ENCODE measurements around the gene TMEM229A. TPM values are rescaled to one million over a fixed set of nuclear protein-coding genes. Genes with fewer than 3 reads are reported as not detected.
"Not testable (repeated sequence)": the region's sequence is repeated elsewhere in the genome, so short reads cannot be mapped to it uniquely, and the experiment has no call there.

The TMEM229A gene
- total RNA-seq, 1 donor from 2014 or later = not detected

DNA sequence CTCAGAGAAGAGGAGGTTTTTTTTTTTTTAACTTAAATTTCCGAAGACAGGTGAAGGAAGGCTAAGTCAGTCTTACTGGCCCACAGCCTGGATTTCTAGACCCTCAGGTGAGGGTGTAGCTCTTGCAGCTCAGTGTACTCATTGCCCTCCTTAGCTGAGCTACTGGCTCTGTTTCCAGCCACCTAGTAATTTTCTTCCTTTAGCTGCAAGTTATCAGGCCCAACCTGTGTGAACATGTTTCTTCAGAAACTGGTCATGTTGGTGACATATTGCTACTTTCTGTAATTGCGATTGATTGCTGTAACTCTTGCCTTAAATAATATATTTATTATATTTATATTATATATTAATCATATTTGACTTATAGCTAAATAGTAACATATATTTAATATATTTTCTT lies 10.0 kb upstream of the TMEM229A start:
- no peaks in the 10 kb centered on the region for H3K4me1 Mint-ChIP-seq (ENCODE audit: low read depth, unreplicated experiment)
- H3K9me3 Mint-ChIP-seq (ENCODE audit: unreplicated experiment) = no peaks in the 10 kb centered on the region
- no peak overlapping the region for H3K27ac Mint-ChIP-seq (ENCODE audit: unreplicated experiment)
- H3K27me3 Mint-ChIP-seq (ENCODE audit: unreplicated experiment) = no peaks in the 10 kb centered on the region
- H3K36me3 Mint-ChIP-seq (ENCODE audit: unreplicated experiment) = no peaks in the 10 kb centered on the region
- no peak for DNase-seq
- TF ChIP-seq CTCF (IDR thresholded peaks at IDR 0.05; ENCODE audit: partially characterized antibody, unreplicated experiment) = no peak
- H3K4me3 Mint-ChIP-seq (ENCODE audit: unreplicated experiment) = no peak overlapping the region

GRCh38 chr7:124041439-124041838 lies 8.6 kb upstream of the TMEM229A start:
- DNase-seq = no peak
- Mint-ChIP-seq H3K36me3 (ENCODE audit: unreplicated experiment) (no peaks in the 10 kb centered on the region), H3K27ac (ENCODE audit: unreplicated experiment) (no peak overlapping the region), H3K9me3 (ENCODE audit: unreplicated experiment) (no peaks in the 10 kb centered on the region), H3K27me3 (ENCODE audit: unreplicated experiment) (no peaks in the 10 kb centered on the region), H3K4me3 (ENCODE audit: unreplicated experiment) (no peak overlapping the region), H3K4me1 (ENCODE audit: low read depth, unreplicated experiment) (no peaks in the 10 kb centered on the region)
- TF ChIP-seq CTCF (IDR thresholded peaks at IDR 0.05; ENCODE audit: partially characterized antibody, unreplicated experiment) = no peak

DNA sequence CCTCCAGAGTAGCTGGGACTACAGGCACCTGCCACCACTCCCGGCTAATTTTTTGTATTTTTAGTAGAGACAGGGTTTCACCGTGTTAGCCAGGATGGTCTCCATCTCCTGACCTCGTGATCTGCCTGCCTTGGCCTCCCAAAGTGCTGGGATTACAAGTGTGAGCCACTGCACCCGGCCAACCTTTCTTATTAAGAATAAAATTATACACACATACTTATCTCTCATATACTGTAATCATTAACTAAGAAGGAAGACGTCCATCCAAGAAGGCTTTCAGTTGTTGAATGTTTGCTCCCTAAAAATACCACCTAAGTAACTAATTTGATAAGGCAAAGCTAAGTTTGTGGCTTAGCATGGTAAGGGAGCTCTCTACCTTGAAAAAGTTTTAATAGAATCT lies 5.0 kb upstream of the TMEM229A start:
- not testable (repeated sequence) for H3K4me1 Mint-ChIP-seq (ENCODE audit: low read depth, unreplicated experiment); H3K9me3 Mint-ChIP-seq (ENCODE audit: unreplicated experiment); H3K27ac Mint-ChIP-seq (ENCODE audit: unreplicated experiment); DNase-seq; H3K4me3 Mint-ChIP-seq (ENCODE audit: unreplicated experiment); H3K36me3 Mint-ChIP-seq (ENCODE audit: unreplicated experiment)
- H3K27me3 Mint-ChIP-seq (ENCODE audit: unreplicated experiment) = peaks cover 10% of the 10 kb centered on the region

GRCh38 chr7:124035706-124036105 lies 2.8 kb upstream of the TMEM229A start:
- Mint-ChIP-seq H3K4me3 (ENCODE audit: unreplicated experiment) (no peak overlapping the region), H3K27me3 (ENCODE audit: unreplicated experiment) (peaks cover 16% of the 10 kb centered on the region)
- TF ChIP-seq CTCF (IDR thresholded peaks at IDR 0.05; ENCODE audit: partially characterized antibody, unreplicated experiment) = no peak

DNA sequence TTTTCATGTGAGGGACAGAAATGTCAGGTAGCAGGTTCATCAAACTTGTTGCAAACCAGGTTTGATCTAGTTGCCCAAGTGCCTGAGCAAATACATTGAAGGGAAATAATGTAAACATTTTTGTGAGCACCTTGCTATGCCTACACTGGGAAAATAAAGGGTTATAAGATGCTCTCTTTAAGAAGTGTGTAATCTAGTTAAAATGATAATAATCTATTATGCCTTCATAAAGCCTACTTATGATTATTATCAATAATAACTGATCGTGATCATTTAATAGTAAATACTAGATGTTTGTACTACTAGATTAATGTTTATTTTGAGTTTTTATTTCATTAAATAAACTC lies 1.9 kb upstream of the TMEM229A start:
- Mint-ChIP-seq H3K36me3 (ENCODE audit: unreplicated experiment) (no peaks in the 10 kb centered on the region), H3K4me3 (ENCODE audit: unreplicated experiment) (no peak overlapping the region), H3K27me3 (ENCODE audit: unreplicated experiment) (peaks cover 16% of the 10 kb centered on the region), H3K27ac (ENCODE audit: unreplicated experiment) (no peak overlapping the region), H3K4me1 (ENCODE audit: low read depth, unreplicated experiment) (peaks cover 1% of the 10 kb centered on the region), H3K9me3 (ENCODE audit: unreplicated experiment) (peaks cover 4% of the 10 kb centered on the region)
- TF ChIP-seq CTCF (IDR thresholded peaks at IDR 0.05; ENCODE audit: partially characterized antibody, unreplicated experiment) = no peak
- no peak for DNase-seq

More at GRCh38 chr7:124035706-124036105, 2.8 kb upstream of the TMEM229A start:
- no peaks in the 10 kb centered on the region for H3K36me3 Mint-ChIP-seq (ENCODE audit: unreplicated experiment)
- DNase-seq = no peak
- H3K9me3 Mint-ChIP-seq (ENCODE audit: unreplicated experiment) = peaks cover 4% of the 10 kb centered on the region
- H3K27ac Mint-ChIP-seq (ENCODE audit: unreplicated experiment) = no peak overlapping the region
- H3K4me1 Mint-ChIP-seq (ENCODE audit: low read depth, unreplicated experiment) = peaks cover 1% of the 10 kb centered on the region

Data from glutamatergic neuron (in vitro differentiated cells).